ENCODE data around the gene HORMAD2.

The HORMAD2 gene

DNA sequence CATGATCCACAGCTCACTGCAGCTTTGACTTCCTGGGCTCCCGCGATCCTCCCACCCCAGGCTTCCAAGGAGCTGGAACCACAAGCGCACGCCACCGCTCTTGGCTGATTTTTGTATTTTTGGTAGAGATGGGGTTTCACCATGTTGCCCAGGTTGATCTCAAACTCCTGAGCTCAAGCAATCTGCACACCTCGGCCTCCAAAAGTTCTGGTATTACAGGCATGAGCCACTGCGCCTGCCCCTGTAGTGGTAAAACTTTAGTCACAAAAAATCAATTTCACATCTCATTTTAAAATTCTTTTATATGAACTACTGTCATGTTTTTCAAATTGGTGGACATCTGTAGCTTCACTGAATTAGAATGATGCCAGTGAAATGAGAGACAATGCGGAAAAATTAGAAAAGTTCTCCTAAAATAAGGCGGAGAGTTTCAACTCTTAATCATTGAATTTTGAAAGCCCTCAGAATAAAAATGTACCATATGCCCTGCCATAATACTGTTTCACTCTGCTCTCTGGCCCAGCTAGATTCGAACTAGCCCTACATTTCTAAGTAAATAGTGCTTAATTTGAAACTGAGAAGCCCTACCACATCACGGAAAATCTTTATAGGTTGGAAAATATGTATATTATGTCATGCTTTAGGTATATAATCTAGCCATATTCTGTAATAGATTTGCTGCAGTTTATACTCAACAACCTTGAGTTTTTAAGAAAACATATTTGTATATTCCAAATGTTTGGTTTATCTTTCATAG lies 78.7 kb downstream of the HORMAD2 start:
- no peak overlapping the region for H3K4me3 ChIP-seq (ENCODE audit: low read length)
- no peak for TF ChIP-seq CTCF (IDR thresholded peaks at IDR 0.05; ENCODE audit: insufficient read depth, low read depth, low read length, missing control alignments)
- no peak for DNase-seq (ENCODE audit: low read depth)

DNA sequence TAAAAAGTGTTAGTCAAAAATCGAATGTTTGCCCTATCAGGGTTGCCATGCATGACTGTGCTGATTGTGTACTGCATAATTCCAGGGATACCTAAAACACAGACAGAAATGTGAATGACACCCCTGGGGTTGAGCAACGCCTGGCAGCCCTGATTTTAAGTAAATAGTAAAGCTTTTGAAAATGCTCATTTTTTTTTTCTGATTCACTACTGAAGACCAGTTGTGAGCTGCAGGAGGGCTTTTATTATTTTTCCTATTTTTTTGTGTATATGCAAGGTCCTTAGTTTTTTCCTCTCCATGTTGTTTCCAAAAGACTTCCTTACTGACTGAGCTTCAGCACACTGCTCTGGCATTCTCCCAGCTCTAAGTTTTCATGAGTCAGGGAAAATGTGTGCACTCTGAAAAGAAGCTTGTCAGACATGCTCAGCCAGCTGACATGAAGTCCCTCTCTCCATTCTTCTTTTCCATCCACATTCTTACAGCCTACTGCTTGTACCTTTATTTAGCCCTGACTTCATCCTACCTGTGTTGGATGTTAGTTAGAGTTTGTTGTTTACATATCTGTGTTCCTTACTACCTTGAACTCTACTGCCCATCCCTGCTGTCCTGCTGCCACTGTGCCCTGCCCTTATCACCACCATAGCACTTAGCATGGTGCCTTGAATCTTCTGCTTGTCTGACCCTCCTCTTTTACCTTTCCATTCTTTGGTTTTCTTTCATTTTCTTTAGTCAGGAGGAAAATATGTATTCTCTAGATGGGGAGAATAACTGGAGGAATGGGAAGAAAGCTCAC lies 79.5 kb downstream of the HORMAD2 start:
- peak; percentile 82 for DNase-seq (ENCODE audit: low read depth)
- H3K4me3 ChIP-seq (ENCODE audit: low read length) = no peak overlapping the region
- TF ChIP-seq CTCF (IDR thresholded peaks at IDR 0.05; ENCODE audit: insufficient read depth, low read depth, low read length, missing control alignments) = no peak

- no peak for DNase-seq (ENCODE audit: low read depth)
- no peak overlapping the region for H3K4me3 ChIP-seq (ENCODE audit: low read length)
- TF ChIP-seq CTCF (IDR thresholded peaks at IDR 0.05; ENCODE audit: insufficient read depth, low read depth, low read length, missing control alignments) = no peak
Observed at GRCh38 chr22:30161051-30161469, 80.8 kb downstream of the HORMAD2 start.

DNA sequence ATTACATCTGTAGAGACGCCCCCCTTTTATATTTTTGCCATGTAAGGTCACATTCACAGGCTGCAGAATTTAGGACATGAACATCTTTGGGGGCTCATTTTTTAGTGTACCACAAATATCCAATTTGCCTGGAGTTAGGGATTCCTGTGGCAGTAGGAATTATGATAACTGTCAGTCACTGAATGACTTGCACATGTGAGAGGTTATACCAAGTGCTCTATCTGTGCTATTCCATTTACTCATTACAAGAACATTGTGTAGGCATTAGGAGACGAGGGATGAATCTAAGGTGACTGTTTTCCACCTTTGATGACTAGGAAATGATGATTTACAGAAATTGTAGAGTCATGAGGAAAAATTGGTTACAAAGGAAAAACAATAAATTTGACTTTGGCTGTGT lies 87.0 kb downstream of the HORMAD2 start:
- H3K4me3 ChIP-seq (ENCODE audit: low read length) = no peak overlapping the region
- DNase-seq (ENCODE audit: low read depth) = no peak
- TF ChIP-seq CTCF (IDR thresholded peaks at IDR 0.05; ENCODE audit: insufficient read depth, low read depth, low read length, missing control alignments) = no peak

DNA sequence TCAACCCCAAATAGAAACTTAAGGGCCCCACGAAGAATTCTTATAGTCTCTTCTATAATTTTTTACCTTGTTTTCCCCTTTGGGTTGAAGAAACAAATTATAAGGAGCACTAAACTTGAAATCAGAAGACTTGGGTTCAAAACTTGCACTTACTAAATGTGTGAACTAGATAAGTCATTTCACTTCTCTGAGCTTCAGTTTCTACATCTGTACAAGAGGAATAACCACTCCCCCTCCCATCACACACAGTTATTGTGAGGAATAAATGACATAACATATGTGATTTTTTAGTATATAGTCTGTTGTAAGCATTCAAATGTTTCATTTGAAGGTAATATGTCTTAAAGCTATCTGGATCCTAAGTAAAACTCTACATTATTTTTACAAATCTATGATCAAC lies 87.5 kb downstream of the HORMAD2 start:
- no peak overlapping the region for H3K4me3 ChIP-seq (ENCODE audit: low read length)
- TF ChIP-seq CTCF (IDR thresholded peaks at IDR 0.05; ENCODE audit: insufficient read depth, low read depth, low read length, missing control alignments) = no peak
- no peak for DNase-seq (ENCODE audit: low read depth)

DNA sequence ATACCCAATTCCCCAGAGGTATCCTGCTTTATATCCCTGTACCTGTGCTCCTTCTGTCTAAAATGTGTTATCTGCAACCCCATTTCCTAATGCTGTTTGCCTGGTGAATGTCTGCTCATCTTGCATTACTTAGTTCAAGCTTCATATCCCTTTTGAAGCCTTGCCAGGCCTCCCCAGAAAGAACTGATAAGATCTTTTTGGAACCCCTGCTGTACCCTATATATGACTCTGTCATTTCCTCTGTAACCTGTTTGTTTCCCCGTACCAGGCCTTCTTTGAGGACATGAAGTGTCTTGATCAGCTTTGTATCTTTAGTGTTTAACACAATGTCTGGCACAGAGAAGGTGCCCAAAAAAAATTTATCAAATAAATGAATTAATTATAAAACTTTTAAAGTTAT lies 88.7 kb downstream of the HORMAD2 start:
- no peak for TF ChIP-seq CTCF (IDR thresholded peaks at IDR 0.05; ENCODE audit: insufficient read depth, low read depth, low read length, missing control alignments)
- no peak for DNase-seq (ENCODE audit: low read depth)
- no peak overlapping the region for H3K4me3 ChIP-seq (ENCODE audit: low read length)
